Activated T-cell treated with anti-CD3 and anti-CD28 coated beads, Interleukin-2, amount 50 U/mL, for 24 hours (primary cell): ENCODE measurements around the gene SCP2.
A peak's percentile ranks its signal among the peaks of the same experiment; 100 is the strongest.

ENCODE experiments used
- DNase-seq: peaks from one replicate; pipeline ENCODE4 v3.0.0-alpha.2; 2020
- H3K27ac Mint-ChIP-seq: 2 replicates; pipeline ENCODE4 v1.8.0; 2020; ENCODE audit warnings: mild to moderate bottlenecking, mixed read lengths
- H3K27me3 Mint-ChIP-seq: 2 replicates; pipeline ENCODE4 v1.8.0; 2020; ENCODE audit warnings: mixed read lengths
- H3K36me3 Mint-ChIP-seq: 2 replicates; pipeline ENCODE4 v1.8.0; 2020; ENCODE audit warnings: low read depth, mixed read lengths
- H3K4me1 Mint-ChIP-seq: 2 replicates; pipeline ENCODE4 v1.8.0; 2020; ENCODE audit warnings: low read depth, mixed read lengths
- H3K4me3 Mint-ChIP-seq: 2 replicates; pipeline ENCODE4 v1.8.0; 2020; ENCODE audit warnings: mild to moderate bottlenecking, moderate library complexity, mixed read lengths
- H3K9me3 Mint-ChIP-seq: 2 replicates; pipeline ENCODE4 v1.8.0; 2020; ENCODE audit warnings: mixed read lengths

SCP2 gene

GRCh38 chr1:53023546-53023945 is 96.5 kb downstream of the SCP2 start:
- peaks cover 21% of the 10 kb centered on the region for H3K36me3 Mint-ChIP-seq
- no peaks in the 10 kb centered on the region for H3K27me3 Mint-ChIP-seq
- no peaks in the 10 kb centered on the region for H3K9me3 Mint-ChIP-seq
- H3K4me3 Mint-ChIP-seq: no peak overlapping the region
- H3K27ac Mint-ChIP-seq: no peak overlapping the region
- peaks cover 18% of the 10 kb centered on the region for H3K4me1 Mint-ChIP-seq
- no peak for DNase-seq

GRCh38 chr1:53024117-53024516 is 97.0 kb downstream of the SCP2 start:
- Mint-ChIP-seq H3K9me3 (no peaks in the 10 kb centered on the region), H3K27ac (no peak overlapping the region), H3K36me3 (peaks cover 20% of the 10 kb centered on the region), H3K27me3 (no peaks in the 10 kb centered on the region), H3K4me1 (peaks cover 15% of the 10 kb centered on the region), H3K4me3 (no peak overlapping the region)
- DNase-seq: no peak

- Mint-ChIP-seq H3K27ac (no peak overlapping the region), H3K4me3 (no peak overlapping the region), H3K9me3 (no peaks in the 10 kb centered on the region), H3K4me1 (peaks cover 13% of the 10 kb centered on the region), H3K36me3 (peaks cover 23% of the 10 kb centered on the region), H3K27me3 (no peaks in the 10 kb centered on the region)
- DNase-seq: no peak
Measured at GRCh38 chr1:53025034-53025768, 98.1 kb downstream of the SCP2 start.

- H3K9me3 Mint-ChIP-seq: no peaks in the 10 kb centered on the region
- H3K27ac Mint-ChIP-seq: no peak overlapping the region
- no peak for DNase-seq
- H3K27me3 Mint-ChIP-seq: no peaks in the 10 kb centered on the region
- H3K4me3 Mint-ChIP-seq: no peak overlapping the region
- H3K36me3 Mint-ChIP-seq: peaks cover 24% of the 10 kb centered on the region
- H3K4me1 Mint-ChIP-seq: peaks cover 11% of the 10 kb centered on the region
Measured at GRCh38 chr1:53025769-53026112, 98.7 kb downstream of the SCP2 start.

- Mint-ChIP-seq H3K4me3 (no peak overlapping the region), H3K27ac (no peak overlapping the region), H3K4me1 (peaks cover 11% of the 10 kb centered on the region), H3K9me3 (no peaks in the 10 kb centered on the region), H3K36me3 (peaks cover 25% of the 10 kb centered on the region), H3K27me3 (no peaks in the 10 kb centered on the region)
- DNase-seq: no peak
Measured at GRCh38 chr1:53026254-53026653, 99.2 kb downstream of the SCP2 start.

GRCh38 chr1:53031732-53032131 is 104.7 kb downstream of the SCP2 start:
- Mint-ChIP-seq H3K36me3 (peaks cover 39% of the 10 kb centered on the region), H3K4me1 (peaks cover 4% of the 10 kb centered on the region), H3K27me3 (no peaks in the 10 kb centered on the region), H3K4me3 (no peak overlapping the region), H3K9me3 (no peaks in the 10 kb centered on the region), H3K27ac (no peak overlapping the region)
- DNase-seq: no peak

GRCh38 chr1:53037159-53037558 is 110.1 kb downstream of the SCP2 start:
- Mint-ChIP-seq H3K27ac (no peak overlapping the region), H3K4me3 (no peak overlapping the region), H3K4me1 (no peaks in the 10 kb centered on the region), H3K36me3 (peaks cover 40% of the 10 kb centered on the region), H3K27me3 (no peaks in the 10 kb centered on the region), H3K9me3 (no peaks in the 10 kb centered on the region)
- no peak for DNase-seq

GRCh38 chr1:53038566-53038965 is 111.5 kb downstream of the SCP2 start:
- DNase-seq: no peak
- H3K36me3 Mint-ChIP-seq: peaks cover 38% of the 10 kb centered on the region
- no peak overlapping the region for H3K27ac Mint-ChIP-seq
- H3K27me3 Mint-ChIP-seq: no peaks in the 10 kb centered on the region
- no peak overlapping the region for H3K4me3 Mint-ChIP-seq
- H3K9me3 Mint-ChIP-seq: no peaks in the 10 kb centered on the region
- H3K4me1 Mint-ChIP-seq: no peaks in the 10 kb centered on the region

GRCh38 chr1:53043271-53043670 is 116.2 kb downstream of the SCP2 start:
- Mint-ChIP-seq H3K36me3 (peaks cover 53% of the 10 kb centered on the region), H3K9me3 (no peaks in the 10 kb centered on the region)

GRCh38 chr1:53044926-53045325 is 117.8 kb downstream of the SCP2 start:
- no peak overlapping the region for H3K4me3 Mint-ChIP-seq
- H3K36me3 Mint-ChIP-seq: peaks cover 56% of the 10 kb centered on the region
- H3K4me1 Mint-ChIP-seq: peaks cover 7% of the 10 kb centered on the region
- H3K9me3 Mint-ChIP-seq: no peaks in the 10 kb centered on the region
- DNase-seq: no peak
- no peak overlapping the region for H3K27ac Mint-ChIP-seq
- no peaks in the 10 kb centered on the region for H3K27me3 Mint-ChIP-seq

More at GRCh38 chr1:53043271-53043670, 116.2 kb downstream of the SCP2 start:
- Mint-ChIP-seq H3K27ac (no peak overlapping the region), H3K27me3 (no peaks in the 10 kb centered on the region), H3K4me3 (no peak overlapping the region), H3K4me1 (peaks cover 7% of the 10 kb centered on the region)
- no peak for DNase-seq

GRCh38 chr1:53046930-53047329 is 119.9 kb downstream of the SCP2 start:
- peaks cover 55% of the 10 kb centered on the region for H3K36me3 Mint-ChIP-seq
- H3K4me1 Mint-ChIP-seq: peaks cover 7% of the 10 kb centered on the region
- DNase-seq: no peak
- H3K4me3 Mint-ChIP-seq: no peak overlapping the region
- no peaks in the 10 kb centered on the region for H3K9me3 Mint-ChIP-seq
- H3K27ac Mint-ChIP-seq: no peak overlapping the region
- H3K27me3 Mint-ChIP-seq: no peaks in the 10 kb centered on the region

- Mint-ChIP-seq H3K9me3 (no peaks in the 10 kb centered on the region), H3K27ac (peak overlapping the region; percentile 48), H3K4me1 (peaks cover 7% of the 10 kb centered on the region), H3K4me3 (no peak overlapping the region), H3K36me3 (peaks cover 62% of the 10 kb centered on the region), H3K27me3 (no peaks in the 10 kb centered on the region)
- no peak for DNase-seq
Measured at GRCh38 chr1:53047737-53048736, 121.0 kb downstream of the SCP2 start.

GRCh38 chr1:53048960-53049573 is 122.0 kb downstream of the SCP2 start:
- no peak overlapping the region for H3K27ac Mint-ChIP-seq
- no peak for DNase-seq
- no peaks in the 10 kb centered on the region for H3K27me3 Mint-ChIP-seq
- peaks cover 7% of the 10 kb centered on the region for H3K4me1 Mint-ChIP-seq
- H3K36me3 Mint-ChIP-seq: peaks cover 72% of the 10 kb centered on the region
- no peaks in the 10 kb centered on the region for H3K9me3 Mint-ChIP-seq
- no peak overlapping the region for H3K4me3 Mint-ChIP-seq

GRCh38 chr1:53049574-53049967 is 122.5 kb downstream of the SCP2 start:
- no peak overlapping the region for H3K4me3 Mint-ChIP-seq
- no peaks in the 10 kb centered on the region for H3K27me3 Mint-ChIP-seq
- H3K36me3 Mint-ChIP-seq: peaks cover 74% of the 10 kb centered on the region
- no peak for DNase-seq
- H3K9me3 Mint-ChIP-seq: no peaks in the 10 kb centered on the region
- H3K4me1 Mint-ChIP-seq: peaks cover 7% of the 10 kb centered on the region
- no peak overlapping the region for H3K27ac Mint-ChIP-seq
